ENCODE results near the gene PRDM16. TPM values are rescaled to one million over a fixed set of nuclear protein-coding genes. Genes with fewer than 3 reads are reported as not detected.

The PRDM16 gene
- total and polyA plus RNA-seq, 2 donors (not counting 1 experiment from before 2014, with no cell fraction given) = 0.03 to 0.12 TPM

GRCh38 chr1:3465091-3465934 lies 396.3 kb downstream of the PRDM16 start:
- Histone ChIP-seq H3K27ac (ENCODE audit: low read length in 2 of 2) (no peak overlapping the region), H2AFZ (ENCODE audit: insufficient read depth, low read depth, low read length, poor library complexity, severe bottlenecking) (peak overlapping the region; percentile 38), H3K4me2 (replicated peaks; ENCODE audit: low read depth, low read length, poor library complexity, severe bottlenecking) (no peak overlapping the region), H3K36me3 (replicated peaks in 1 of 2; ENCODE audit: control extremely low read depth in 1 of 2, control insufficient read depth in 1 of 2, extremely low read depth in 1 of 2, insufficient read depth in 2 of 2, low read length in 1 of 2) (no peaks in the 10 kb centered on the region), H3K27me3 (replicated peaks in 1 of 4; ENCODE audit: control extremely low read depth in 1 of 4, control insufficient read depth in 3 of 4, insufficient read depth in 4 of 4, low read length in 3 of 4) (no peaks in the 10 kb centered on the region), H3K4me1 (ENCODE audit: control insufficient read depth in 2 of 2, insufficient read depth in 2 of 2, low read length in 2 of 2) (no peaks in the 10 kb centered on the region), H3K9ac (ENCODE audit: low read length) (no peak overlapping the region), H4K20me1 (ENCODE audit: control insufficient read depth, insufficient read depth, low read length, poor library complexity, severe bottlenecking) (no peaks in the 10 kb centered on the region), H3K9me3 (ENCODE audit: control extremely low read depth in 1 of 3, control insufficient read depth in 2 of 3, insufficient read depth in 1 of 3, low read length in 2 of 3) (no peaks in the 10 kb centered on the region), H3K79me2 (ENCODE audit: control insufficient read depth, insufficient read depth, low read length) (no peaks in the 10 kb centered on the region), H3K4me3 (ENCODE audit: control extremely low read depth in 1 of 5, extremely low read depth in 1 of 5, insufficient read depth in 1 of 5, low read depth in 2 of 5, low read length in 4 of 5) (no peak overlapping the region)
- ATAC-seq (ENCODE audit: low read depth) (no peak), DNase-seq (no peak)
- 79% methylated on average over 25 of the region's 28 CpGs for WGBS (ENCODE audit: insufficient coverage)
- Mint-ChIP-seq H3K4me3 (no peak overlapping the region), H3K27ac (no peak overlapping the region), H3K9me3 (ENCODE audit: insufficient read depth) (no peaks in the 10 kb centered on the region), H3K4me1 (peaks cover under 1% of the 10 kb centered on the region), H3K27me3 (peaks cover 3% of the 10 kb centered on the region)
- intact Hi-C loops (cut with micrococcal nuclease) = no loop called here
- CTCF ChIA-PET = interaction anchor here (4.2 kb wide), 1 partner anchor 12 kb away, joined by 11 read pairs; no protein-coding TSS in a partner anchor
- TF ChIP-seq CTCF (IDR thresholded peaks at IDR 0.05) = no peak
- POLR2A ChIA-PET = no interaction called here

GRCh38 chr1:3465935-3466321 lies 396.9 kb downstream of the PRDM16 start:
- H4K20me1 ChIP-seq (ENCODE audit: control insufficient read depth, insufficient read depth, low read length, poor library complexity, severe bottlenecking) = no peaks in the 10 kb centered on the region
- H2AFZ ChIP-seq (ENCODE audit: insufficient read depth, low read depth, low read length, poor library complexity, severe bottlenecking) = peak overlapping the region; percentile 38
- H3K4me2 ChIP-seq (replicated peaks; ENCODE audit: low read depth, low read length, poor library complexity, severe bottlenecking) = no peak overlapping the region
- H3K36me3 ChIP-seq (replicated peaks in 1 of 2; ENCODE audit: control extremely low read depth in 1 of 2, control insufficient read depth in 1 of 2, extremely low read depth in 1 of 2, insufficient read depth in 2 of 2, low read length in 1 of 2) = no peaks in the 10 kb centered on the region
- no peak overlapping the region for H3K9ac ChIP-seq (ENCODE audit: low read length)
- peaks cover 3% of the 10 kb centered on the region for H3K27me3 Mint-ChIP-seq
- H3K79me2 ChIP-seq (ENCODE audit: control insufficient read depth, insufficient read depth, low read length) = no peaks in the 10 kb centered on the region
- no peaks in the 10 kb centered on the region for H3K27me3 ChIP-seq (replicated peaks in 1 of 4; ENCODE audit: control extremely low read depth in 1 of 4, control insufficient read depth in 3 of 4, insufficient read depth in 4 of 4, low read length in 3 of 4)
- H3K9me3 ChIP-seq (ENCODE audit: control extremely low read depth in 1 of 3, control insufficient read depth in 2 of 3, insufficient read depth in 1 of 3, low read length in 2 of 3) = no peaks in the 10 kb centered on the region
- no peak overlapping the region for H3K27ac ChIP-seq (ENCODE audit: low read length in 2 of 2)
- peaks cover 4% of the 10 kb centered on the region for H3K4me1 Mint-ChIP-seq
- H3K9me3 Mint-ChIP-seq (ENCODE audit: insufficient read depth) = no peaks in the 10 kb centered on the region
- intact Hi-C loops (cut with micrococcal nuclease) = no loop called here
- CTCF ChIA-PET = interaction anchor here (4.2 kb wide), 1 partner anchor 13 kb away, joined by 11 read pairs; no protein-coding TSS in a partner anchor
- H3K27ac Mint-ChIP-seq = no peak overlapping the region
- H3K4me3 ChIP-seq (ENCODE audit: control extremely low read depth in 1 of 5, extremely low read depth in 1 of 5, insufficient read depth in 1 of 5, low read depth in 2 of 5, low read length in 4 of 5) = no peak overlapping the region
- no peak for TF ChIP-seq EZH2 (IDR thresholded peaks at IDR 0.05; ENCODE audit: borderline replicate concordance, insufficient read depth, low read depth, low read length, poor library complexity, severe bottlenecking)
- no peak for TF ChIP-seq CTCF (IDR thresholded peaks at IDR 0.05)
- DNase-seq (no peak), ATAC-seq (ENCODE audit: low read depth) (no peak)
- no peaks in the 10 kb centered on the region for H3K4me1 ChIP-seq (ENCODE audit: control insufficient read depth in 2 of 2, insufficient read depth in 2 of 2, low read length in 2 of 2)
- no peak overlapping the region for H3K4me3 Mint-ChIP-seq
- 7% methylated on average over 17 of the region's 17 CpGs for WGBS (ENCODE audit: insufficient coverage)
- POLR2A ChIA-PET = no interaction called here
